HCT116 (cell line): Measurements from ENCODE around the gene PIK3CB. TPM values are rescaled to one million over a fixed set of nuclear protein-coding genes. Genes with fewer than 3 reads are reported as not detected.

Experiments
- ATAC-seq: fragments of 200-7000 bp; cut with Tn5 transposase; 2 replicates; pipeline ENCODE4 v1.9.1; 2020; ENCODE audit warnings: mild to moderate bottlenecking, moderate library complexity
- BruUV-seq: library from RNA; stranded (reverse); fragments of 400-500 nt; replicated peaks from 2 replicates; lab custom pipeline; 2021; lab: Mats Ljungman, UMichigan
- CTCF ChIA-PET: fragments of 300-600 bp; sonication (Branson Sonifier 250); formaldehyde crosslinking; loops from one replicate; lab custom pipeline; 2021; ENCODE audit warnings: antibody characterized with exemption; lab: Charles Lee
- POLR2A ChIA-PET: fragments of 300-600, 350-600 bp; sonication (Branson Sonifier 250); formaldehyde crosslinking; loops from one replicate; lab custom pipeline; 2021; ENCODE audit warnings: antibody characterized with exemption; lab: Charles Lee
- RAD21 ChIA-PET, 2 experiments: fragments of 300-600 bp; sonication (Branson Sonifier 250); formaldehyde crosslinking; loops; one replicate each; lab custom pipeline; 2023; ENCODE audit warnings: low total read pairs in 2 of 2; ENCODE audit not compliant: uncharacterized antibody in 2 of 2, unreplicated experiment in 2 of 2, low non-redundant PET in 1 of 2; lab: Charles Lee
- DNase-seq: peaks from one replicate; pipeline ENCODE4 v3.0.0-alpha.2; 2010; ENCODE audit warnings: low read depth, low spot score
- H2AFZ ChIP-seq: fragments of 200-600 bp; shearing (Covaris generic), sonication (generic); 2 replicates; pipeline ENCODE4 v1.6.1; 2017; ENCODE audit warnings: low read depth, mixed run types, mixed read lengths, antibody characterized with exemption, low read length; ENCODE audit not compliant: poor library complexity, severe bottlenecking
- H3K27ac ChIP-seq: 2 replicates; pipeline ENCODE4 v1.5.1; 2012; ENCODE audit warnings: low read depth, low read length
- H3K27me3 ChIP-seq: fragments of 200-600 bp; sonication (generic); 2 replicates; pipeline ENCODE4 v1.6.1; 2016; ENCODE audit warnings: mixed run types, low read length, mixed read lengths; ENCODE audit not compliant: insufficient read depth
- H3K36me3 ChIP-seq, 2 experiments: fragments of 200-500 bp in 1 of 2; fragments of 200-600 bp in 1 of 2; sonication (Bioruptor generic) in 1 of 2; sonication (generic) in 1 of 2; 2 replicates each; pipeline versions ENCODE4 v1.5.1 to v1.6.1; 2014 to 2016; ENCODE audit warnings: low read length in 2 of 2, inconsistent platforms in 1 of 2, mixed read lengths in 1 of 2, mixed run types in 1 of 2; ENCODE audit not compliant: insufficient read depth in 2 of 2, control insufficient read depth in 1 of 2
- H3K4me1 ChIP-seq, 2 experiments: fragments of 200-600 bp in 1 of 2; sonication (generic) in 1 of 2; 2 replicates each; pipeline versions ENCODE4 v1.5.1 to v1.6.1; 2012 to 2017; ENCODE audit warnings: low read length in 2 of 2, inconsistent platforms in 1 of 2, mild to moderate bottlenecking in 1 of 2, mixed read lengths in 1 of 2, mixed run types in 1 of 2, moderate library complexity in 1 of 2; ENCODE audit not compliant: insufficient read depth in 2 of 2, control insufficient read depth in 1 of 2
- H3K4me2 ChIP-seq: fragments of 200-600 bp; sonication (generic); 2 replicates; pipeline ENCODE4 v1.6.1; 2017; ENCODE audit warnings: mixed run types, low read length, mixed read lengths
- H3K4me3 ChIP-seq, 2 experiments: fragments of 200-600 bp in 1 of 2; sonication (generic) in 1 of 2; replicated peaks in 1 of 2; 2 replicates each; pipeline ENCODE4 v1.5.1; 2011 to 2016; ENCODE audit warnings: low read length in 2 of 2, control low read depth in 1 of 2, low read depth in 1 of 2, mild to moderate bottlenecking in 1 of 2, mixed read lengths in 1 of 2, mixed run types in 1 of 2
- H3K79me2 ChIP-seq: fragments of 200-600 bp; sonication (generic); 2 replicates; pipeline ENCODE4 v1.6.1; 2017; ENCODE audit warnings: mild to moderate bottlenecking, mixed run types, low read length, moderate library complexity, mixed read lengths; ENCODE audit not compliant: insufficient read depth
- H3K9ac ChIP-seq: fragments of 200-600 bp; sonication (generic); 2 replicates; pipeline ENCODE4 v1.6.1; 2016; ENCODE audit warnings: low read length, mixed read lengths
- H3K9me2 ChIP-seq: fragments of 200-600 bp; sonication (generic), shearing (Covaris generic); 2 replicates; pipeline ENCODE4 v1.6.1; 2017; ENCODE audit warnings: mixed run types, mild to moderate bottlenecking, moderate library complexity; ENCODE audit not compliant: insufficient read depth
- H3K9me3 ChIP-seq, 2 experiments: fragments of 200-500 bp in 1 of 2; fragments of 200-600 bp in 1 of 2; sonication (Bioruptor generic) in 1 of 2; sonication (generic) in 1 of 2; 2 replicates each; pipeline ENCODE4 v1.6.1; 2014 to 2017; ENCODE audit warnings: low read length in 2 of 2, mixed read lengths in 2 of 2, inconsistent platforms in 1 of 2, low read depth in 1 of 2, mild to moderate bottlenecking in 1 of 2, mixed run types in 1 of 2, moderate library complexity in 1 of 2; ENCODE audit not compliant: control insufficient read depth in 1 of 2, insufficient read depth in 1 of 2
- H4K20me1 ChIP-seq: fragments of 200-600 bp; sonication (generic), shearing (Covaris generic); 2 replicates; pipeline ENCODE4 v1.6.1; 2017; ENCODE audit warnings: mixed run types, mild to moderate bottlenecking, moderate library complexity; ENCODE audit not compliant: insufficient read depth
- ATF3 ChIP-seq: IDR thresholded peaks from 2 replicates; pipeline ENCODE4 v1.6.1; 2012
- ELF1 ChIP-seq: IDR thresholded peaks from 2 replicates; pipeline ENCODE4 v1.6.1; 2012; ENCODE audit warnings: low read depth, borderline replicate concordance
- FOSL1 ChIP-seq: IDR thresholded peaks from 2 replicates; pipeline ENCODE4 v1.6.1; 2012; ENCODE audit warnings: low read depth
- JUND ChIP-seq: IDR thresholded peaks from 2 replicates; pipeline ENCODE4 v1.6.1; 2012
- POLR2A ChIP-seq: IDR thresholded peaks from 2 replicates; pipeline ENCODE4 v1.7.0; 2011; ENCODE audit warnings: borderline replicate concordance; ENCODE audit not compliant: insufficient read depth, insufficient read length; ENCODE audit errors: extremely low read depth
- POLR2AphosphoS5 ChIP-seq: IDR thresholded peaks from 2 replicates; pipeline ENCODE4 v1.6.1; 2011; ENCODE audit warnings: mild to moderate bottlenecking, low read depth, low read length, moderate library complexity
- SP1 ChIP-seq: IDR thresholded peaks from 2 replicates; pipeline ENCODE4 v1.6.1; 2012; ENCODE audit warnings: low read depth
- SRF ChIP-seq: IDR thresholded peaks from 2 replicates; pipeline ENCODE4 v1.6.1; 2012; ENCODE audit warnings: low read depth
- TCF7L2 ChIP-seq: IDR thresholded peaks from 2 replicates; pipeline ENCODE4 v1.7.0; 2011; ENCODE audit warnings: borderline replicate concordance, inconsistent platforms; ENCODE audit not compliant: insufficient read depth, insufficient read length; ENCODE audit errors: extremely low read depth
- YY1 ChIP-seq: IDR thresholded peaks from 2 replicates; pipeline ENCODE4 v1.6.1; 2011; ENCODE audit warnings: low read length, low read depth, moderate library complexity, mild to moderate bottlenecking; ENCODE audit not compliant: insufficient replicate concordance; ENCODE audit errors: extremely low read depth
- intact Hi-C: fragments of 100-400 bp; cut with micrococcal nuclease; formaldehyde crosslinking; loops from 2 replicates; pipeline ENCODE4 v1.10.0; 2022
- total RNA-seq: library from RNA; stranded (reverse); gene quantifications from one replicate; pipeline ENCODE4 v1.2.1, GENCODE V29; 2021; ENCODE audit not compliant: unreplicated experiment
- TF ChIP-seq, protein P1 (sequence below): IDR thresholded peaks from 2 replicates; pipeline ENCODE4 v1.6.1; 2012; ENCODE audit warnings: low read depth
- TF ChIP-seq, protein P2 (sequence below): IDR thresholded peaks from 2 replicates; pipeline ENCODE4 v1.6.1; 2012

Gene PIK3CB
- total RNA-seq, 1 experiment from 2014 or later = 44.3 TPM

GRCh38 chr3:138854940-138855339 lies 20.2 kb upstream of the PIK3CB start:
- Histone ChIP-seq H3K4me1 (no peaks in the 10 kb centered on the region), H3K27me3 (no peaks in the 10 kb centered on the region), H3K27ac (no peak overlapping the region), H2AFZ (no peak overlapping the region), H3K79me2 (no peaks in the 10 kb centered on the region), H4K20me1 (no peaks in the 10 kb centered on the region), H3K9me3 (no peaks in the 10 kb centered on the region), H3K9me2 (no peaks in the 10 kb centered on the region), H3K9ac (no peak overlapping the region), H3K4me3 (no peak overlapping the region), H3K4me2 (no peak overlapping the region), H3K36me3 (no peaks in the 10 kb centered on the region)
- DNase-seq = no peak
- TF ChIP-seq POLR2A (no peak), SRF (no peak), FOSL1 (no peak), SP1 (no peak), YY1 (no peak), POLR2AphosphoS5 (no peak)
- TF ChIP-seq, protein P1, sequence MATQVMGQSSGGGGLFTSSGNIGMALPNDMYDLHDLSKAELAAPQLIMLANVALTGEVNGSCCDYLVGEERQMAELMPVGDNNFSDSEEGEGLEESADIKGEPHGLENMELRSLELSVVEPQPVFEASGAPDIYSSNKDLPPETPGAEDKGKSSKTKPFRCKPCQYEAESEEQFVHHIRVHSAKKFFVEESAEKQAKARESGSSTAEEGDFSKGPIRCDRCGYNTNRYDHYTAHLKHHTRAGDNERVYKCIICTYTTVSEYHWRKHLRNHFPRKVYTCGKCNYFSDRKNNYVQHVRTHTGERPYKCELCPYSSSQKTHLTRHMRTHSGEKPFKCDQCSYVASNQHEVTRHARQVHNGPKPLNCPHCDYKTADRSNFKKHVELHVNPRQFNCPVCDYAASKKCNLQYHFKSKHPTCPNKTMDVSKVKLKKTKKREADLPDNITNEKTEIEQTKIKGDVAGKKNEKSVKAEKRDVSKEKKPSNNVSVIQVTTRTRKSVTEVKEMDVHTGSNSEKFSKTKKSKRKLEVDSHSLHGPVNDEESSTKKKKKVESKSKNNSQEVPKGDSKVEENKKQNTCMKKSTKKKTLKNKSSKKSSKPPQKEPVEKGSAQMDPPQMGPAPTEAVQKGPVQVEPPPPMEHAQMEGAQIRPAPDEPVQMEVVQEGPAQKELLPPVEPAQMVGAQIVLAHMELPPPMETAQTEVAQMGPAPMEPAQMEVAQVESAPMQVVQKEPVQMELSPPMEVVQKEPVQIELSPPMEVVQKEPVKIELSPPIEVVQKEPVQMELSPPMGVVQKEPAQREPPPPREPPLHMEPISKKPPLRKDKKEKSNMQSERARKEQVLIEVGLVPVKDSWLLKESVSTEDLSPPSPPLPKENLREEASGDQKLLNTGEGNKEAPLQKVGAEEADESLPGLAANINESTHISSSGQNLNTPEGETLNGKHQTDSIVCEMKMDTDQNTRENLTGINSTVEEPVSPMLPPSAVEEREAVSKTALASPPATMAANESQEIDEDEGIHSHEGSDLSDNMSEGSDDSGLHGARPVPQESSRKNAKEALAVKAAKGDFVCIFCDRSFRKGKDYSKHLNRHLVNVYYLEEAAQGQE = no peak
- POLR2A ChIA-PET = interaction anchor here (1.8 kb wide), 1 partner anchor 8 kb away, joined by 6 read pairs; no protein-coding TSS in a partner anchor
- no peak for ATAC-seq
- CTCF ChIA-PET = no interaction called here
- intact Hi-C loops = no loop called here
- BruUV-seq = no TSS peak
- RAD21 ChIA-PET = no interaction called here

GRCh38 chr3:138854204-138854603 lies 19.5 kb upstream of the PIK3CB start:
- H3K9ac ChIP-seq = no peak overlapping the region
- no peaks in the 10 kb centered on the region for H3K4me1 ChIP-seq
- H3K4me2 ChIP-seq = no peak overlapping the region
- no peaks in the 10 kb centered on the region for H3K9me3 ChIP-seq
- no peak overlapping the region for H2AFZ ChIP-seq
- no peaks in the 10 kb centered on the region for H3K9me2 ChIP-seq
- H3K79me2 ChIP-seq = no peaks in the 10 kb centered on the region
- intact Hi-C loops = no loop called here
- no peaks in the 10 kb centered on the region for H3K27me3 ChIP-seq
- DNase-seq = no peak
- no peaks in the 10 kb centered on the region for H4K20me1 ChIP-seq
- no TSS peak for BruUV-seq
- no peaks in the 10 kb centered on the region for H3K36me3 ChIP-seq
- no peak overlapping the region for H3K27ac ChIP-seq
- ChIA-PET RAD21 (no interaction called here), CTCF (no interaction called here), POLR2A (interaction anchor here (1.8 kb wide), 1 partner anchor 9 kb away, joined by 6 read pairs; no protein-coding TSS in a partner anchor)
- H3K4me3 ChIP-seq = no peak overlapping the region
- TF ChIP-seq TCF7L2 = no peak
- no peak for TF ChIP-seq ATF3
- no peak for TF ChIP-seq ELF1
- TF ChIP-seq, protein P1 = no peak
- TF ChIP-seq POLR2AphosphoS5 = no peak
- no peak for TF ChIP-seq SRF
- no peak for TF ChIP-seq JUND
- TF ChIP-seq, protein P2, sequence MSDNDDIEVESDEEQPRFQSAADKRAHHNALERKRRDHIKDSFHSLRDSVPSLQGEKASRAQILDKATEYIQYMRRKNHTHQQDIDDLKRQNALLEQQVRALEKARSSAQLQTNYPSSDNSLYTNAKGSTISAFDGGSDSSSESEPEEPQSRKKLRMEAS = no peak
- TF ChIP-seq, all 23 proteins: peak for 0
- ATAC-seq = no peak
